GM21717 (cell line): ENCODE measurements around the gene KPNA2.
A peak's percentile ranks its signal among the peaks of the same experiment; 100 is the strongest.
"Not testable (repeated sequence)": the region's sequence is repeated elsewhere in the genome, so short reads cannot be mapped to it uniquely, and the experiment has no call there.

Source experiments
- ATAC-seq: cut with Tn5 transposase; IDR thresholded peaks from one replicate; pipeline ENCODE4 v1.9.1; 2021; ENCODE audit warnings: mild to moderate bottlenecking, moderate library complexity; ENCODE audit not compliant: unreplicated experiment

Gene KPNA2

GRCh38 chr17:68035523-68036303, at the start of gene KPNA2:
Gene KPNA2, plus strand, starts transcription at chr17:68035735. Its CDS starts 1,398 bp downstream, at chr17:68037133.
- ATAC-seq, result peak; percentile 89

DNA sequence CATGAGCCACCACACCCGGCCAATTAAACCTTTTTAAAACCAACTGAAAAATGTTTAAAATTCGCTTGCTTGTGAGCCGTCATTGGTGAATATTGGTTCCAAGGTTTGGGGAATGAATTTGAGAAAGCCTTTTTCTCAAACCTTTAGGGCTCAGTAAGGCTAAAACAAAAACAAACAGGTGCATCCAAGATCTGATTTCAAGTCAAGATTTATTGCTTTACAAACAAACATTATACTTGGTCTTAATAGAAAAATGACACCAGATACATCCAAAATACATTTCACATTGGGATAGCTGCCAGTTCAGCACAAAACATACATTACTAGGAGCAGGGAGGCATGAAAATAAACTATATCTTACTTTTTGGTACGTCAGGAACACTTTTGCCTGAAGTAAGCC, 44.6 kb upstream of the KPNA2 start:
- ATAC-seq, result no peak

GRCh38 chr17:67992548-67993152, 42.9 kb upstream of the KPNA2 start:
- no peak for ATAC-seq

GRCh38 chr17:67993153-67993997, 42.2 kb upstream of the KPNA2 start:
- peak; percentile 77 for ATAC-seq

- peak; percentile 30 for ATAC-seq
These were observed 41.6 kb upstream of the KPNA2 start for GRCh38 chr17:67993998-67994361.

DNA sequence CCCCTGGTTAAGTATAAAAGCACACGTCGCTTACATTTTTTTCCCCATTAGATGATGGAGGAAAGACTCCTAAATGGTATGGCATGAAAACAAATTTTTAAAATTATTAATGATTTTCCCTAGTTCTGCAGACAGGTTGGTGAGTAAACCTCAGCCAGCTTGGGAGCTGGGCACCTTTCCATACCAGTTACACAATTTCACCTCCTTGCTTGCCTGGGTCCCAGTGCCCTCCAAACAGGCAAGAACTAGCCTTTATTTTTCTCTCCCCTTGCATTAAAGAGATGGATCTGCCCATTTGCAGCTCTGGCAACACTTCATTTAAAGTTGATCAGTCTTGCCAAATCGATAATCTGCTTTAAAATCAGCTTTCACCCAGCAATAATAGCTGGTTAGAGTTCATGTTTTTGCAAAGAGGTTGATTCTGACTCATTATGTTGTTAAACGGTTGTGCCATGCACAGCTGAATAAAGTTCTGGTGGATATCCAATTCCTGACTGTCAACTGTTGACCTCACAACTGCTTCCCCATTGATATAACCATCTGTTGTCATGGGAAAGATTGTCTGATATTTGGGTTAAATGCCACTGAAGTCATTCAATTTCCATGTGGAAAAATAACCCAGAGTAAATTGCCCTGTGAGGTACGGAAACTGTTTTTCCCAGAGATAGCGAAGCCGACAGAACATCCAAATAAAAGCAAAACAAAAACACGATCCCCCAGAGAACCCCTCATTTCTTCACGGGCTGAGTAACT, 40.5 kb upstream of the KPNA2 start:
- no peak for ATAC-seq

DNA sequence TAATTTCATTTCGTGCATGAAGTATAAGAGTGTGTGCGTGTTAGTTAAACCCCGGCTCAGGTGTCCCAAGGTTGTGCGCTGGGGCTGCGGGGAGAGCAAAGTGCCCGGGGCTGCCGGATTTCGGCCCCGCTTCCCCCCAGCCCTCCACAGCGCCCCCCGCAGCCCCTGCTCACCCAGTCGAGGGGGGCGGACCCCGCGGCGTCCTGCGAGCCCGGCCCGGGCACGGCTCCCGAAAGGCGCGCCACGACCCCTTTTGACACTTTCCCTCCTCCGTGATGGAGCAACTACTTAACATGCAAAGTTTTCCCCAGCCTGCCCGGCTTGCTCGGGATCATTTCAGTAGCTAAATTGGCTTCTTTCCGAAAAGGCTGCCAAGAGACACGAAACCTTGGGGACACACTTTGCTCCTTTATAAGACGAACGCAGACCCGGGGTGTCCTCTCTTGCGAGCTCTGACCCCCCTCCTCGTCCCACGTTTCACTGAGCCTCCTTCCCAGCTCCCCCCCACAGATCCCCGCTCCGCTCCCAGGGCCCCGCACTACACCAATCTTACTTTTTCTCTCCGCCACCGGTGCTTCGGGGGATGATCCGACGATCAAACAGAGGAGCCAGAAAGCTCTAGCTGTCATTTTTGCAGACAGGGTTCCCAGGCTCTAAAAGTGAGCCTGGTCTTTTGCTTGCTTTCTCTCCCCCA, 39.8 kb upstream of the KPNA2 start:
- no peak for ATAC-seq

GRCh38 chr17:67996301-67997171, 39.0 kb upstream of the KPNA2 start, which contains the start of gene C17orf58:
Gene C17orf58, minus strand, starts transcription at chr17:67996469. Its CDS starts 271 bp downstream, at chr17:67996198.
- ATAC-seq, result not testable (repeated sequence)

GRCh38 chr17:67998466-67998865, 37.1 kb upstream of the KPNA2 start:
- ATAC-seq, result no peak

GRCh38 chr17:67999291-67999911, 36.1 kb upstream of the KPNA2 start:
- no peak for ATAC-seq

- ATAC-seq, result no peak
These were observed 31.3 kb upstream of the KPNA2 start for GRCh38 chr17:68004201-68004600.

- no peak for ATAC-seq
These were observed 28.7 kb upstream of the KPNA2 start for GRCh38 chr17:68006797-68007196.

DNA sequence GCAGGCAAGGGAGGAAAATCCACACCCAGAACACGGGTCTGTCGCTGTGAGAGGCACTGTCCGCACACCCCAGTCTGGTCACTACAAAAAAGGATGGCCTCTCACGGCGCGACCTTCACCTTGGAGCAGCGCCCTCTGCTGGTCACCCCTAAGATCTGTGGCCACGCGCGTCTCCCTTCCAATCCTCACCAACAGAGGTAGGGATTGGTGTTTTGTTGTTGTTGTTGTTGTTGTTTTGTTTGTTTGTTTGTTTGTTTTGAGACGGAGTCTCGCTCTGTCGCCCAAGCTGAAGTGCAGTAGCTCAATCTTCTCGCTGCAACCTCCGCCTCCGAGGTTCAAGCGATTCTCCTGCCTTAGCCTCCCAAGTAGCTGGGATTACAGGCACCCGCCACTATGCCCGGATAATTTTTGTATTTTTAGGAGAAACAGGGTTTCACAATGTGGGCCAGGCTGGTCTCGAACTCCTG, 24.3 kb upstream of the KPNA2 start:
- no peak for ATAC-seq

DNA sequence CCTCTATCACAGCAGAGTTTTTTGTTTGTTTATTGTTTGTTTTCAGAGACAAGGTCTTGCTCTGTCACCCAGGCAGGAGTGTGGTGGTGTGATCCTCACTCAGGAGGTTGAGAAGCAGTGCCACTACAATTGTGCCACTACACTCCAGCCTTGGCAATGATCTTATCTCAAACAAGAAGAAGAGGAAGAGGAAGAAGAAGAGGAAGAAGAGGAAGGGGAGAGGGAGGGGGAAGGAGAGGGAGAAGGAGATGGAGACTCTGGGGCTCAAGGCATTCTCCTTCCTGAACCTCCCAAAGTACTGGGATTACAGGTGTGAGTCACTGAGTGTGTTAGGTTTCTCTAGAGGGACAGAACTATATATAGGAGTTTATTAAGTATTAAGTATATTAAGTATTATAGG, 22.1 kb upstream of the KPNA2 start:
- no peak for ATAC-seq

- no peak for ATAC-seq
These were observed 20.3 kb upstream of the KPNA2 start for GRCh38 chr17:68015081-68015723.

DNA sequence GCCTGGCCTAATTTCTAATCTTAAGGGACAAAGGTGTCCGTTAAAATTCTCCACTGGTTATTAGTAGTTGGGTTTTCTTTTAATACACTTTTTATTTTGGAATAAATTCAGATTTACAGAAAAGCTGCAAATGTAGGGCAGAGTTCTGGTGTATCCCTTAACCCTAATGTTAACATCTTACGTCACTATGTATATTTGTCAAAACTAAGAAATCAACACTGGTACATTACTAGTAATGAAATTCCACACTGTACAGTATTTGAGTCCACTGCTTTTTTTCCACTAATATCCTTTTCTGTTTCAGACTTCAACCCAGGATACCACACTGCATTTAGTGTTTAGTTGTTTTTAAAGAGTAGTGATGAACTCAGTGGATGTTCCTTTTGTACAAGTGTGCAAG, 18.7 kb upstream of the KPNA2 start:
- ATAC-seq, result no peak

GRCh38 chr17:68018493-68018892, 17.0 kb upstream of the KPNA2 start:
- ATAC-seq, result not testable (repeated sequence)

DNA sequence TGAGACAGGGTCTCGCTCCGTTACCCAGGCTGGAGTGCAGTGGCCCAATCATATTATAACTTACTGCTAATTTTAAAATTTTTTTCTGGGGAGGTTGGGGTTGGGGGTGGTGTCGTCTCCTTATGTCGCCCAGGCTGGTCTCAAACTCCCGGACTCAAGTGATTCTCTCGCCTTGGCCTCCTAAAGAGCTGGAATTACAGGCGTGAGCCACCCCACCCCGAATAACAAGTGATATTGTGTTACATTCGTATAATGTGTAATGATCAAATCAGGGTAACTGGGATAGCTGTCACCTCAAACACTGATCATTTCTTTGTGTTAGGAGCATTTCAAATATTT, 16.2 kb upstream of the KPNA2 start:
- no peak for ATAC-seq
